H9 (cell line): ENCODE measurements around the gene WDR88. TPM values are rescaled to one million over a fixed set of nuclear protein-coding genes. Genes with fewer than 3 reads are reported as not detected.

ENCODE experiments used
- DNase-seq: peaks from one replicate; pipeline ENCODE4 v3.0.0-alpha.2; 2017
- H2AFZ ChIP-seq: one replicate; pipeline ENCODE4 v1.6.1; 2013; ENCODE audit warnings: mild to moderate bottlenecking, low read length, control low read depth, moderate library complexity
- H2AK5ac ChIP-seq: 2 replicates; pipeline ENCODE4 v1.6.1; 2013; ENCODE audit warnings: low read length, control low read depth, mixed read lengths; ENCODE audit not compliant: insufficient read length
- H2BK120ac ChIP-seq: one replicate; pipeline ENCODE4 v1.6.1; 2013; ENCODE audit warnings: low read depth, mild to moderate bottlenecking, low read length, control low read depth, inconsistent platforms; ENCODE audit not compliant: poor library complexity, severe bottlenecking
- H2BK12ac ChIP-seq: 2 replicates; pipeline ENCODE4 v1.6.1; 2013; ENCODE audit warnings: low read length, control low read depth, mixed read lengths, low read depth; ENCODE audit not compliant: insufficient read length
- H2BK15ac ChIP-seq: 2 replicates; pipeline ENCODE4 v1.6.1; 2013; ENCODE audit warnings: low read depth, low read length, control low read depth
- H2BK20ac ChIP-seq: one replicate; pipeline ENCODE4 v1.6.1; 2013; ENCODE audit warnings: low read depth, mild to moderate bottlenecking, low read length, control low read depth, inconsistent platforms; ENCODE audit not compliant: poor library complexity, severe bottlenecking
- H2BK5ac ChIP-seq: 2 replicates; pipeline ENCODE4 v1.6.1; 2013; ENCODE audit warnings: low read length, control low read depth, mixed read lengths; ENCODE audit not compliant: insufficient read length
- H3K14ac ChIP-seq: 2 replicates; pipeline ENCODE4 v1.6.1; 2013; ENCODE audit warnings: low read length, control low read depth; ENCODE audit not compliant: insufficient read depth
- H3K18ac ChIP-seq: 2 replicates; pipeline ENCODE4 v1.6.1; 2013; ENCODE audit warnings: low read depth, mild to moderate bottlenecking, mixed read lengths, low read length, control low read depth; ENCODE audit not compliant: insufficient read length
- H3K23ac ChIP-seq: 2 replicates; pipeline ENCODE4 v1.6.1; 2013; ENCODE audit warnings: low read length, control low read depth, mixed read lengths, low read depth; ENCODE audit not compliant: insufficient read length
- H3K23me2 ChIP-seq: 2 replicates; pipeline ENCODE4 v1.6.1; 2013; ENCODE audit warnings: low read depth, mild to moderate bottlenecking, mixed read lengths, low read length, control low read depth; ENCODE audit not compliant: insufficient read length, poor library complexity, severe bottlenecking
- H3K27ac ChIP-seq: 2 replicates; pipeline ENCODE4 v1.5.1; 2013; ENCODE audit warnings: low read length, control low read depth, mixed read lengths, low read depth; ENCODE audit not compliant: insufficient read length
- H3K27me3 ChIP-seq: 2 replicates; pipeline ENCODE4 v1.6.1; 2013; ENCODE audit warnings: low read length, control low read depth, inconsistent platforms; ENCODE audit not compliant: insufficient read depth
- H3K4ac ChIP-seq: 2 replicates; pipeline ENCODE4 v1.6.1; 2013; ENCODE audit warnings: low read depth, mild to moderate bottlenecking, control low read depth, inconsistent platforms, low read length, moderate library complexity
- H3K4me1 ChIP-seq: 2 replicates; pipeline ENCODE4 v1.6.1; 2013; ENCODE audit warnings: low read length, control low read depth, inconsistent platforms; ENCODE audit not compliant: insufficient read depth
- H3K4me2 ChIP-seq: 2 replicates; pipeline ENCODE4 v1.6.1; 2013; ENCODE audit warnings: low read length, control low read depth, mixed read lengths; ENCODE audit not compliant: insufficient read length, insufficient read depth
- H3K56ac ChIP-seq: 2 replicates; pipeline ENCODE4 v1.6.1; 2013; ENCODE audit warnings: low read depth, mild to moderate bottlenecking, mixed read lengths, low read length, control low read depth; ENCODE audit not compliant: insufficient read length
- H3K79me1 ChIP-seq: 2 replicates; pipeline ENCODE4 v1.6.1; 2013; ENCODE audit warnings: low read depth, mild to moderate bottlenecking, moderate library complexity, low read length, control low read depth, inconsistent platforms; ENCODE audit not compliant: insufficient read depth, poor library complexity, severe bottlenecking
- H3K79me2 ChIP-seq: 2 replicates; pipeline ENCODE4 v1.6.1; 2013; ENCODE audit warnings: low read length, control low read depth, inconsistent platforms; ENCODE audit not compliant: insufficient read depth
- H3K9ac ChIP-seq: 2 replicates; pipeline ENCODE4 v1.6.1; 2013; ENCODE audit warnings: low read length, control low read depth, mixed read lengths; ENCODE audit not compliant: insufficient read length; ENCODE audit errors: extremely low read depth
- H3K9me3 ChIP-seq: one replicate; pipeline ENCODE4 v1.6.1; 2013; ENCODE audit warnings: low read depth, low read length, inconsistent platforms; ENCODE audit not compliant: control insufficient read depth
- H3T11ph ChIP-seq: one replicate; pipeline ENCODE4 v1.6.1; 2013; ENCODE audit warnings: mild to moderate bottlenecking, low read length, control low read depth, inconsistent platforms
- H4K20me1 ChIP-seq: one replicate; pipeline ENCODE4 v1.6.1; 2013; ENCODE audit not compliant: control insufficient read depth, insufficient read length, insufficient read depth
- H4K5ac ChIP-seq: 2 replicates; pipeline ENCODE4 v1.6.1; 2013; ENCODE audit warnings: low read depth, mild to moderate bottlenecking, mixed read lengths, low read length, control low read depth; ENCODE audit not compliant: insufficient read length
- H4K8ac ChIP-seq: replicated peaks from 2 replicates; pipeline ENCODE4 v1.6.1; 2013; ENCODE audit warnings: low read length, control low read depth, mixed read lengths, low read depth; ENCODE audit not compliant: insufficient read length
- H4K91ac ChIP-seq: 2 replicates; pipeline ENCODE4 v1.6.1; 2013; ENCODE audit warnings: low read depth, mild to moderate bottlenecking, moderate library complexity, mixed read lengths, low read length, control low read depth; ENCODE audit not compliant: insufficient read length
- H3K27ac Mint-ChIP-seq, 3 experiments: 2 replicates in 2 of 3; 3 replicates in 1 of 3; pipeline ENCODE4 v1.8.0; 2020 to 2021; ENCODE audit warnings: mixed read lengths in 3 of 3, mild to moderate bottlenecking in 1 of 3, moderate library complexity in 1 of 3
- H3K27me3 Mint-ChIP-seq: 2 replicates; pipeline ENCODE4 v1.8.0; 2021; ENCODE audit warnings: low read depth, mild to moderate bottlenecking, moderate library complexity, mixed read lengths
- H3K36me3 Mint-ChIP-seq, 3 experiments: 2 replicates in 2 of 3; 3 replicates in 1 of 3; pipeline ENCODE4 v1.8.0; 2020 to 2021; ENCODE audit warnings: low read depth in 3 of 3, mixed read lengths in 3 of 3; ENCODE audit not compliant: insufficient read depth in 1 of 3
- H3K4me1 Mint-ChIP-seq, 2 experiments: 2 replicates each; pipeline ENCODE4 v1.8.0; 2020; ENCODE audit warnings: mixed read lengths in 2 of 2
- H3K4me3 Mint-ChIP-seq, 2 experiments: 2 replicates in 1 of 2; 3 replicates in 1 of 2; pipeline ENCODE4 v1.8.0; 2020 to 2021; ENCODE audit warnings: mild to moderate bottlenecking in 2 of 2, mixed read lengths in 2 of 2, moderate library complexity in 1 of 2
- H3K9me3 Mint-ChIP-seq, 2 experiments: 2 replicates in 1 of 2; 3 replicates in 1 of 2; pipeline ENCODE4 v1.8.0; 2020; ENCODE audit warnings: mild to moderate bottlenecking in 2 of 2, mixed read lengths in 2 of 2, moderate library complexity in 1 of 2
- WGBS: extraction: QIAGEN DNeasy Blood & Tissue Kit; methylation state at CpG from one replicate; pipeline ENCODE4 v1.1.7; 2013; ENCODE audit warnings: missing lambda C conversion rate, low lambda C conversion rate, mixed read lengths; ENCODE audit not compliant: insufficient read length; ENCODE audit errors: extremely low coverage; 5-methylcytosine and 5-hydroxymethylcytosine counted together
- total RNA-seq: library from RNA; stranded (reverse); gene quantifications from 2 replicates; pipeline ENCODE4 v1.2.1, GENCODE V29; 2021
- TF ChIP-seq, protein P1 (sequence below): fragments of 200-600 bp; sonication (generic); conservative IDR thresholded peaks from 3 replicates; pipeline ENCODE4 v1.8.0; 2021; ENCODE audit warnings: antibody characterized with exemption, mild to moderate bottlenecking

The WDR88 gene
- total RNA-seq, 1 experiment from 2014 or later, result not detected

DNA sequence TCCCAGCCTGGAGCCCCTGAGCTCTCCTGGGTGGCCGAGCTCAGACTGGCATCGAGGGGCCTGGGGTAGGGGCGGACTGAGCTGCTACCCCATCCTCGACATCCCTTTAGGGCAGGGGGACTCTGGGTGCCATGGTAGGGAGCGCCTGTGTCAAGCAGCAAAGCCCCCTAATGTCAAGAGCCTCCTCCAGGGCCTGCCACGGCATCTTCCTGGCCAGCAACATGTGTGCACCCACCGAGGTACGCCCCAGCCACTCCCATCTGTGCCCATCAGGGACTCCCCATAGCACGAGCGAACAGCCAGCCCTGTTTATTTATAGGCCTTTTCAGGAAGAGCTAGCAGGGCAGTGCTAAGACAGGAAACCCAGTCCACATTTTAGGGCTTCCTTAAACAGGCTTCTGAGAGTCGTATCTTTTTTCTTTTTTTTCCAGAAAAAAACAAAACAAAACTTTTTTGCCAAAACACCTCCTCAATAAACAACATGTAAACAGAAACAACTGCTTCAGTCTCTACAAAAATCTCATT lies 76.5 kb downstream of the WDR88 start:
- Histone ChIP-seq H2AK5ac (no peak overlapping the region), H3K4me1 (no peaks in the 10 kb centered on the region), H3K23me2 (no peaks in the 10 kb centered on the region), H3T11ph (no peak overlapping the region), H3K18ac (no peak overlapping the region), H2BK20ac (no peak overlapping the region), H3K9ac (no peak overlapping the region), H3K27ac (no peak overlapping the region), H2AFZ (no peak overlapping the region), H3K4me2 (no peak overlapping the region), H3K56ac (no peak overlapping the region), H2BK120ac (no peak overlapping the region), H3K79me2 (no peaks in the 10 kb centered on the region), H3K9me3 (no peaks in the 10 kb centered on the region), H4K5ac (no peak overlapping the region), H3K23ac (no peak overlapping the region), H2BK5ac (no peak overlapping the region), H3K4ac (no peak overlapping the region), H3K14ac (no peak overlapping the region; the same call in 1 of the 2 replicates), H3K79me1 (no peaks in the 10 kb centered on the region), H3K27me3 (no peaks in the 10 kb centered on the region), H4K8ac (no peak overlapping the region), H2BK12ac (no peak overlapping the region), H4K91ac (no peak overlapping the region), H4K20me1 (no peaks in the 10 kb centered on the region), H2BK15ac (no peak overlapping the region)
- Mint-ChIP-seq H3K27me3 (peaks cover 2% of the 10 kb centered on the region; the same call in 1 of the 2 replicates), H3K4me1 (no peaks in the 10 kb centered on the region), H3K36me3 (peaks cover 0 to 3% (median 1%) of the 10 kb centered on the region in 3 experiments; a peak in 3 of 7 replicates), H3K4me3 (no peak overlapping the region), H3K9me3 (no peaks in the 10 kb centered on the region), H3K27ac (0 out of 7 replicates have a peak overlapping the region, but pooled peaks of 1 of the 3 experiments have one; percentile 44)
- WGBS, result no CpG with 5 or more reads among the region's 11 CpGs
- DNase-seq, result no peak
- TF ChIP-seq, protein P1, sequence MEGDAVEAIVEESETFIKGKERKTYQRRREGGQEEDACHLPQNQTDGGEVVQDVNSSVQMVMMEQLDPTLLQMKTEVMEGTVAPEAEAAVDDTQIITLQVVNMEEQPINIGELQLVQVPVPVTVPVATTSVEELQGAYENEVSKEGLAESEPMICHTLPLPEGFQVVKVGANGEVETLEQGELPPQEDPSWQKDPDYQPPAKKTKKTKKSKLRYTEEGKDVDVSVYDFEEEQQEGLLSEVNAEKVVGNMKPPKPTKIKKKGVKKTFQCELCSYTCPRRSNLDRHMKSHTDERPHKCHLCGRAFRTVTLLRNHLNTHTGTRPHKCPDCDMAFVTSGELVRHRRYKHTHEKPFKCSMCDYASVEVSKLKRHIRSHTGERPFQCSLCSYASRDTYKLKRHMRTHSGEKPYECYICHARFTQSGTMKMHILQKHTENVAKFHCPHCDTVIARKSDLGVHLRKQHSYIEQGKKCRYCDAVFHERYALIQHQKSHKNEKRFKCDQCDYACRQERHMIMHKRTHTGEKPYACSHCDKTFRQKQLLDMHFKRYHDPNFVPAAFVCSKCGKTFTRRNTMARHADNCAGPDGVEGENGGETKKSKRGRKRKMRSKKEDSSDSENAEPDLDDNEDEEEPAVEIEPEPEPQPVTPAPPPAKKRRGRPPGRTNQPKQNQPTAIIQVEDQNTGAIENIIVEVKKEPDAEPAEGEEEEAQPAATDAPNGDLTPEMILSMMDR, result no peak
